ENCODE measurements around the gene CNNM2.

Gene CNNM2

GRCh38 chr10:102918817-102919245 is 737 bp downstream of the CNNM2 start:
- DNase-seq (ENCODE audit: low read depth in 1 of 2, low spot score in 1 of 2) = peak in 1 of 2 experiments; percentile 19
- TF ChIP-seq CTCF (IDR thresholded peaks at IDR 0.05; ENCODE audit: insufficient read depth, low read length) (no peak), GABPA (IDR thresholded peaks at IDR 0.05; ENCODE audit: low read depth) (no peak), REST (IDR thresholded peaks at IDR 0.05; ENCODE audit: insufficient replicate concordance, low read depth) (no peak), SPI1 (IDR thresholded peaks at IDR 0.05; ENCODE audit: borderline replicate concordance, low read depth) (no peak), POLR2AphosphoS5 (IDR thresholded peaks at IDR 0.05; ENCODE audit: low read depth) (no peak)
- Histone ChIP-seq H3K27ac (replicated peaks) (peak overlapping the region; percentile 70), H3K4me3 (replicated peaks; ENCODE audit: insufficient read depth, low read length) (peak overlapping the region; percentile 91), H3K27me3 (ENCODE audit: insufficient read depth, poor library complexity, severe bottlenecking) (no peaks in the 10 kb centered on the region)

GRCh38 chr10:102919246-102919959 is 1.3 kb downstream of the CNNM2 start:
- DNase-seq (ENCODE audit: low read depth in 1 of 2, low spot score in 1 of 2) = no peak
- TF ChIP-seq SPI1 (IDR thresholded peaks at IDR 0.05; ENCODE audit: borderline replicate concordance, low read depth) = no peak
- no peak for TF ChIP-seq GABPA (IDR thresholded peaks at IDR 0.05; ENCODE audit: low read depth)
- TF ChIP-seq POLR2AphosphoS5 (IDR thresholded peaks at IDR 0.05; ENCODE audit: low read depth) = no peak
- no peak for TF ChIP-seq CTCF (IDR thresholded peaks at IDR 0.05; ENCODE audit: insufficient read depth, low read length)
- no peak for TF ChIP-seq REST (IDR thresholded peaks at IDR 0.05; ENCODE audit: insufficient replicate concordance, low read depth)
- no peak overlapping the region for H3K27ac ChIP-seq (replicated peaks)
- no peaks in the 10 kb centered on the region for H3K27me3 ChIP-seq (ENCODE audit: insufficient read depth, poor library complexity, severe bottlenecking)
- peak overlapping the region; percentile 91 for H3K4me3 ChIP-seq (replicated peaks; ENCODE audit: insufficient read depth, low read length)

- no peak overlapping the region for H3K27ac ChIP-seq (replicated peaks)
These were observed 2.1 kb downstream of the CNNM2 start for GRCh38 chr10:102919992-102920739.

More at GRCh38 chr10:102919992-102920739, 2.1 kb downstream of the CNNM2 start:
- H3K27me3 ChIP-seq (ENCODE audit: insufficient read depth, poor library complexity, severe bottlenecking) = no peaks in the 10 kb centered on the region
- TF ChIP-seq SPI1 (IDR thresholded peaks at IDR 0.05; ENCODE audit: borderline replicate concordance, low read depth) (no peak), GABPA (IDR thresholded peaks at IDR 0.05; ENCODE audit: low read depth) (no peak), POLR2AphosphoS5 (IDR thresholded peaks at IDR 0.05; ENCODE audit: low read depth) (no peak), REST (IDR thresholded peaks at IDR 0.05; ENCODE audit: insufficient replicate concordance, low read depth) (no peak), CTCF (IDR thresholded peaks at IDR 0.05; ENCODE audit: insufficient read depth, low read length) (no peak)
- no peak overlapping the region for H3K4me3 ChIP-seq (replicated peaks; ENCODE audit: insufficient read depth, low read length)
- DNase-seq (ENCODE audit: low read depth in 1 of 2, low spot score in 1 of 2) = no peak
